Activated CD4-positive, alpha-beta T cell treated with anti-CD3 and anti-CD28 coated beads for 36 hours (primary cell): ENCODE results near the gene JAZF1. TPM values are rescaled to one million over a fixed set of nuclear protein-coding genes. Genes with fewer than 3 reads are reported as not detected.

Experiments used
- ATAC-seq: fragments of 200-7000 bp; cut with Tn5 transposase; one replicate; pipeline ENCODE4 v1.10.0; 2021; ENCODE audit warnings: mild to moderate bottlenecking, moderate library complexity
- CTCF ChIA-PET: fragments of 350-600 bp; sonication (Branson Sonifier 250); formaldehyde crosslinking; loops from one replicate; lab custom pipeline; 2021; ENCODE audit warnings: antibody characterized with exemption; lab: Charles Lee
- POLR2A ChIA-PET: fragments of 350-600 bp; sonication (Branson Sonifier 250); formaldehyde crosslinking; loops from one replicate; lab custom pipeline; 2021; ENCODE audit warnings: antibody characterized with exemption, inconsistent platforms; lab: Charles Lee
- DNase-seq: peaks from one replicate; pipeline ENCODE4 v3.0.0-alpha.2; 2020
- H3K27ac Mint-ChIP-seq: one replicate; pipeline ENCODE4 v1.8.0; 2021; ENCODE audit warnings: mixed read lengths
- H3K27me3 Mint-ChIP-seq: one replicate; pipeline ENCODE4 v1.8.0; 2021; ENCODE audit warnings: mixed read lengths
- H3K36me3 Mint-ChIP-seq: one replicate; pipeline ENCODE4 v1.8.0; 2021; ENCODE audit warnings: low read depth, mixed read lengths
- H3K4me1 Mint-ChIP-seq: one replicate; pipeline ENCODE4 v1.8.0; 2021; ENCODE audit warnings: mixed read lengths
- H3K4me3 Mint-ChIP-seq: one replicate; pipeline ENCODE4 v1.8.0; 2021; ENCODE audit warnings: mild to moderate bottlenecking, moderate library complexity, mixed read lengths
- H3K9me3 Mint-ChIP-seq: one replicate; pipeline ENCODE4 v1.8.0; 2021; ENCODE audit warnings: low read depth, mixed read lengths
- intact Hi-C, 2 experiments: fragments of 100-400 bp; cut with DNase I in 1 of 2; cut with micrococcal nuclease in 1 of 2; formaldehyde crosslinking; loops; one replicate each; pipeline versions ENCODE4 v1.14.2 to v1.15.1; 2022 to 2024; cut with DNase I, micrococcal nuclease
- total RNA-seq, 2 experiments: library from RNA; stranded (reverse); gene quantifications; one replicate each; pipeline ENCODE4 v1.2.3, GENCODE V29; 2021

The JAZF1 gene
- total RNA-seq, 2 experiments from 2014 or later: 5.2 to 6.9 TPM

DNA sequence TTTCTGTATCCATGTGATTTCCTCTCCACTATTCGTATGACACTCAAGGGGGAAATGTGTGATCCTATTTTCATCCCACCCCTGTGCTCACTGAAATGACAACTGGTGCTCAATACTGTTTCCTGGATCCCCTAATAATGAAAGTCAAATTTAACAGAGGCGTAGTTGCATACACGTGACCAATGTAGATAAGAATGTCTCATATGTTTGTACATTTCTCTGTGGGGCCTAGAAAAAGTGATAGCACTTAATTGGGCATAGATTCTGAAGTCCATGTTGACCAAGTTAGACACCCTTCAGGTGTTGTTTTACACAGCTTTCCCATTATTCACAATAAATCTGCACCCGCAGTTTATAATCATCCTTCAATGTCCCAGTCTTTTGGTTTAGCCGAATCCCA is 59.1 kb downstream of the JAZF1 start:
- Mint-ChIP-seq H3K36me3 (peaks cover 4% of the 10 kb centered on the region), H3K4me1 (peaks cover 58% of the 10 kb centered on the region), H3K4me3 (no peak overlapping the region), H3K27ac (no peak overlapping the region), H3K9me3 (no peaks in the 10 kb centered on the region), H3K27me3 (no peaks in the 10 kb centered on the region)
- ATAC-seq: no peak
- ChIA-PET POLR2A (interaction anchor here (0.7 kb wide), 1 partner anchor 77 kb away, joined by 3 read pairs; no protein-coding TSS in a partner anchor), CTCF (interaction anchor here (0.9 to 1.3 kb wide), 2 partner anchors 10 to 27 kb away, joined by 4 to 5 read pairs; no protein-coding TSS in a partner anchor)
- intact Hi-C loops: no loop called here
- DNase-seq: no peak

DNA sequence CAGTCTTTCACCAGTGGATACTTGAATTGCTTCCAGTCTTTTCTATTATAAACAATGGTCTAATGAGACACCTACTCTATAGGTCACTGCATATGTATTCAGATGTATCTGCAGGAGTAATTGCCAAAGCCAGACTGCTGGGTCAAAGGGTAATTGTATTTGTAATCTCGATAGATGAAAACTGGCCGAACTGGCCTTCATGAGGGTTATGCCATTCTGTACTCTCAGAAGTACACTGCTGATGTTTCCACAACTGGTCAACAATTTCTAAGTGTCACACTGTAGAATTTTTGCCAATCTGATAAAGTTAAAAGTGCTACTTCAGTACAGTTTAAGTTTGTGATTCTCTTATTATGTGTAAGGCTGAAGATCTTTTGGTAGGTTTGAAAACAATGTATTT is 64.6 kb downstream of the JAZF1 start:
- no peak for ATAC-seq
- POLR2A ChIA-PET: no interaction called here
- H3K4me3 Mint-ChIP-seq: no peak overlapping the region
- no peaks in the 10 kb centered on the region for H3K27me3 Mint-ChIP-seq
- H3K36me3 Mint-ChIP-seq: no peaks in the 10 kb centered on the region
- CTCF ChIA-PET: no interaction called here
- no peaks in the 10 kb centered on the region for H3K9me3 Mint-ChIP-seq
- intact Hi-C loops: no loop called here
- DNase-seq: no peak
- H3K4me1 Mint-ChIP-seq: peaks cover 17% of the 10 kb centered on the region
- H3K27ac Mint-ChIP-seq: no peak overlapping the region

DNA sequence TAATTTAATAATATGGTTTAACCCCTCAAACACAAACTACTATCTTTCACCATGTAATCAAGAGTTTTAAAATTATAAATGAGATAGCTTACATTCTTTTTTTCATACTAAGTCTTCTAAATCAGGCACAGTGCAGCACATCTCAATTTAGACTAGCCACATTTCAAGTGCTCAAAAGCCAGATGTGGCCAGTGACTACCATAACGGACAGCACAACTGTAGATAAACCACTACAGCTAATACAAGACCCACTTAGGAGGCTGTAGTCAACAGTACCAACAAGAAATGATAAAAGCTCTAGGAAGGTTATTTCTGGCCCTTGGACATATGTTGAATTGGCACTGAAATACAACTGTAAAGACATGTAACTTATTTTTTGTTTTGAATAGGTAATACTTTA is 65.3 kb downstream of the JAZF1 start:
- ChIA-PET POLR2A (no interaction called here), CTCF (no interaction called here)
- ATAC-seq (no peak), DNase-seq (no peak)
- intact Hi-C loops: no loop called here
- Mint-ChIP-seq H3K36me3 (no peaks in the 10 kb centered on the region), H3K9me3 (no peaks in the 10 kb centered on the region), H3K27ac (no peak overlapping the region), H3K4me3 (no peak overlapping the region), H3K4me1 (peaks cover 13% of the 10 kb centered on the region), H3K27me3 (no peaks in the 10 kb centered on the region)

DNA sequence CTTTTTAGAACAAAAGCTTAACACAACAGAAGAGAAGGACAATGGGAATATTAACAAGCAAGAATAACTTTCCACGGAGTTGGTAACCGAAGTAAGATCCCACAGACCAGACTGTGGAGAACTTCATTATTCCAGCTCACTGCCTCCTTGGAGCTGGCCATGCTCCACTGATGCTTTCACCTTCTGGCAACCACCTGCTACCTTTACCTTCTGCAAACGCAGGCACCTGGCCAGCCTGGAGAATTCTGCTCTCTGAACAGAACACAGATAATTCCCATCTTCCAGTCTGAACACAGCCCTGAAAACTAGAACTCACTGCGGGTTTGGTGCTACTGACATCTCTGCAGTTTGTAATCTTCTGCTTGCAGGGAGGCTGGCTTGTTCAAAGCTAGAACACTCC is 66.5 kb downstream of the JAZF1 start:
- ChIA-PET POLR2A (no interaction called here), CTCF (interaction anchor here (0.6 to 1.3 kb wide), 3 partner anchors 16 to 279 kb away, joined by 3 read pairs; no protein-coding TSS in a partner anchor)
- intact Hi-C loops: no loop called here
- no peak overlapping the region for H3K4me3 Mint-ChIP-seq
- DNase-seq: no peak
- H3K4me1 Mint-ChIP-seq: peaks cover 2% of the 10 kb centered on the region
- no peaks in the 10 kb centered on the region for H3K27me3 Mint-ChIP-seq
- ATAC-seq: no peak
- H3K27ac Mint-ChIP-seq: no peak overlapping the region
- H3K9me3 Mint-ChIP-seq: no peaks in the 10 kb centered on the region
- no peaks in the 10 kb centered on the region for H3K36me3 Mint-ChIP-seq

DNA sequence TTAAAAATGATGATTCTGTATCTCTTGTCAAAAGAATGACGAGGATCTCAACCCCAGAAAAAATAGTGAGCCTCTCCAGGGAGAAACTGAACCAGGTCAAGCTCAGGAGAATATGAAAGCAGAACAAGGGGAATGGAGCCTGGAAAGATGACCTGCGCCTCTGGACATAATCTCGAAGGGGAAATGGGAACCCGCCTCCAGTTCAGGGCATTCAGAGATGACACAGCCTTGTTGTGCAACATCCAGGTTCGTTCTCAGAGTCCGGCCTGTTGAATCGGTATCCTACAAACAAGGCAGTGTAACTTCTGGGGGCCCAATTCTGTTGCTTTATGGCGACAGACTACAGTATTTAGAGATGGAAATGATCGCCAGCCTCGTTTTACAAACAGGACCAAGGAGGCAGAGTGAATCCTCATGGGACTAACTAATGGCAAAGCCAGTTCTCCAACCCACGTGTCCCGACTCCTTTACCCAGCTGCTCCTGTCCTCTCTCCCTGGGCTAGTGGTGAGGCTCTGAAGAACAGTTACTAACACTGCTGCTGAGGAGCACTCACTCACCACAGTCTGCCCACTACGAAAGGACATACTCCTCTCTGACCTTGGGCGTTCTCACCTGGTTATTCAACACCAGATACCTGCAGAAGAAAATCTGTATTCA is 67.6 kb downstream of the JAZF1 start:
- ATAC-seq (no peak), DNase-seq (no peak)
- Mint-ChIP-seq H3K27me3 (no peaks in the 10 kb centered on the region), H3K9me3 (no peaks in the 10 kb centered on the region), H3K4me3 (no peak overlapping the region), H3K27ac (no peak overlapping the region), H3K36me3 (no peaks in the 10 kb centered on the region), H3K4me1 (peaks cover 9% of the 10 kb centered on the region)
- ChIA-PET POLR2A (no interaction called here), CTCF (interaction anchor here (0.8 to 1.3 kb wide), 2 partner anchors 51 to 1649 kb away, joined by 3 read pairs; no protein-coding TSS in a partner anchor)
- intact Hi-C loops: no loop called here

DNA sequence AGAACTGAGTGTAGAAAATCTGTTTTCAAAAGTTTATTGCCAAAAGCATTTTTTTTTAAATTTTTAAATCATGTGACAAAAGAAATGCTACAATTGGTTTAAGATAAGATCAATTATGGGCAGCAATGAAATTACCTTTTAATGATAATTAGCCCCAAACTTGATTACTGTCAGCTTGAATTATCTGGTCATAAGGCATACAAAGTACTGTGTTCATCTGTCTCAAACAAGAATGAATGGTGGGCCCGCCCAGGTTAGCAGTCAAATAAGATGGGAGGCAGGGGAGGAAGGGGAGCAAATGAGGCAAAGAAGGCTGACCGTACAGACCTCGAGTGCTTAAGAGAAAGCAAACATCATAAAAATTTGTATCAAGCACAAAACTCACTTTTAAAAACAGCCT is 68.1 kb downstream of the JAZF1 start:
- H3K9me3 Mint-ChIP-seq: no peaks in the 10 kb centered on the region
- CTCF ChIA-PET: interaction anchor here (0.8 kb wide), 1 partner anchor 1649 kb away, joined by 3 read pairs; no protein-coding TSS in a partner anchor
- no peaks in the 10 kb centered on the region for H3K27me3 Mint-ChIP-seq
- no peak overlapping the region for H3K4me3 Mint-ChIP-seq
- H3K36me3 Mint-ChIP-seq: no peaks in the 10 kb centered on the region
- H3K4me1 Mint-ChIP-seq: peaks cover 9% of the 10 kb centered on the region
- H3K27ac Mint-ChIP-seq: no peak overlapping the region
- DNase-seq (no peak), ATAC-seq (no peak)
- POLR2A ChIA-PET: no interaction called here
- intact Hi-C loops: no loop called here

DNA sequence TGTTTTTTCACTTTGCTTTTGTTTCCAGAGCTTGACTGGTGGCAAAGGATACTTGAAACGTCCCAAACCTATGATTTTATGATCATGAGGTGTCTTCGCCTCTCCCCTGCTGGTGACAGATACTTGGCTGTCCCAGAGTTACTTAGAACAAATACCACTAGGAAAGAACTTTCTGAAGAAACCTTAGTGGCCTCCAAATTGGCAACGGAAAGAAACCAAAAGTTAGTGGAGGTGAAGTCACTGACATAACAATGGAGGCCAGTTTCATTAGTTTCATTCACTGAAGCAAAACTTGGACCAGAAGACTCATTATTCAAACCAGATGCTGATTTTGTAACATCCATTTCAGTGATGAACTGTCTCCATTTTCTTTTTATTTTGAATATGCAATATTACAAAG is 68.6 kb downstream of the JAZF1 start:
- Mint-ChIP-seq H3K4me3 (no peak overlapping the region), H3K27me3 (no peaks in the 10 kb centered on the region), H3K4me1 (peaks cover 9% of the 10 kb centered on the region), H3K9me3 (no peaks in the 10 kb centered on the region), H3K36me3 (no peaks in the 10 kb centered on the region), H3K27ac (no peak overlapping the region)
- CTCF ChIA-PET: no interaction called here
- ATAC-seq (no peak), DNase-seq (no peak)
- POLR2A ChIA-PET: no interaction called here
- intact Hi-C loops: no loop called here

DNA sequence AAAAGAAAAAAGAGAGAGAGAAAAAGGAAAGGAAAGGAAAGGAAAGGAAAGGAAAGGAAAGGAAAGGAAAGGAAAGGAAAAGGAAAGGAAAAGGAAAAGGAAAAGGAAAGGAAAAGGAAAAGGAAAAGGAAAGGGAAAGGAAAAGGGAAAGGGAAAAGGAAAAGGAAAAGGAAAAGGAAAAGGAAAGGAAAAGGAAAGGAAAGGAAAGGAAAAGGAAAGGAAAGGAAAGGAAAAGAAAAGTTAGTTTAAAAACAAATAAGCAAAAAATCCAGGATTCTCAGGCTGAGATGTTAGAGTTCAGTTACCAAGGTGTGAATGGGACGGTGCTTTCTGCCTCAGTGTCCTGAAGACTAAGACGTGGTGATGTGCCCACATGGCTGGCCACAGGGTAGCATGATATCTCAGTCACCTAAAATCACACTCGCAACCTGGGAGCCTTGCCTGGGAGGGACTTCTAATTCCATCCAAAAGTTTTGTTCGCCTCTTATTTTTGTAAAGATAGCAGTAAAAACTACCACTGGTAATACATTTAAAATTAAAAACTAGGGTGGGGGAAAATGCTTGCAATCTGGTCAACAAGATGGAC is 70.1 kb downstream of the JAZF1 start:
- CTCF ChIA-PET: no interaction called here
- H3K9me3 Mint-ChIP-seq: no peaks in the 10 kb centered on the region
- POLR2A ChIA-PET: no interaction called here
- no peak overlapping the region for H3K27ac Mint-ChIP-seq
- DNase-seq (no peak), ATAC-seq (no peak)
- no peak overlapping the region for H3K4me3 Mint-ChIP-seq
- H3K27me3 Mint-ChIP-seq: no peaks in the 10 kb centered on the region
- no peaks in the 10 kb centered on the region for H3K36me3 Mint-ChIP-seq
- intact Hi-C loops: no loop called here
- peaks cover 9% of the 10 kb centered on the region for H3K4me1 Mint-ChIP-seq

DNA sequence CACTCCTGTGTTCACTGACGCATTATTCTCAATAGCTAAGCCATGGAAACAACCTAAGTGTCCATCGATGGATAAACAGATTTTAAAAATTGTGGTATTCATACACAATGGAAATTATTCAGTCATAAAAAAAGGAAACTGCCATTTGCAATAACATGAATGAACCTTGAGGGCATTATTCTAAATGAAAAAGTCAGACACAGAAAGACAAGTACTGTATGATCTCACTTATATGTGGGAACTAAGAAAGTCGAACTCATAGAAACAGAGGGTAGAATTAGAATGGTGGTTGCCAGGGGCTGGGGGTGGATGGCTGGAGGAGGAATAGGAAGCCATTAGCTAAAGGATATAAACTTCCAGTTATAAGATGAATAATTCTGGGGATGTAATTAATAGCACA is 71.8 kb downstream of the JAZF1 start:
- H3K36me3 Mint-ChIP-seq: no peaks in the 10 kb centered on the region
- H3K4me1 Mint-ChIP-seq: peaks cover 9% of the 10 kb centered on the region
- no peak overlapping the region for H3K27ac Mint-ChIP-seq
- no peak overlapping the region for H3K4me3 Mint-ChIP-seq
- POLR2A ChIA-PET: no interaction called here
- DNase-seq (no peak), ATAC-seq (no peak)
- intact Hi-C loops: no loop called here
- CTCF ChIA-PET: interaction anchor here (0.6 kb wide), 1 partner anchor 11 kb away, joined by 5 read pairs; no protein-coding TSS in a partner anchor
- H3K27me3 Mint-ChIP-seq: no peaks in the 10 kb centered on the region
- no peaks in the 10 kb centered on the region for H3K9me3 Mint-ChIP-seq

DNA sequence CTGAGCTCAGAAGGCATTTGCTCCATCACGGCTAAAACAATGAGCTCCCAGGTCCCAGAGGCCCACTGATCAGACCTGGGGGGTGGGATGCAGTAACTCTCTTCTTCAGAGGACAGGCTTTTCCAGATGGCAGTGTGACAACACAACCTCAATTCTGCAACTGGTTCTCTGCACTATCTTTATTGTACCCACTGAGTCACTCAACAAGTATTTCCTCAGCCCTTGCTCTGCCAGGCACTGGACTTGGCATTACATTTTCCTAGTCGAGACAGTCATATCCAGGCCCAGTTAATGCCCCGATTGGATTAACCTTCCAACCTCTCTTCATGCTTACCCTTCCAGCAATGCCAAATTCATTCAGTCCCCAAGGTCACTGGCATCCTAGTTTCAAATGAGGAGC is 72.6 kb downstream of the JAZF1 start:
- intact Hi-C loops: no loop called here
- ATAC-seq (no peak), DNase-seq (no peak)
- no peaks in the 10 kb centered on the region for H3K9me3 Mint-ChIP-seq
- peaks cover 9% of the 10 kb centered on the region for H3K4me1 Mint-ChIP-seq
- peaks cover 3% of the 10 kb centered on the region for H3K36me3 Mint-ChIP-seq
- POLR2A ChIA-PET: no interaction called here
- H3K4me3 Mint-ChIP-seq: no peak overlapping the region
- H3K27ac Mint-ChIP-seq: no peak overlapping the region
- H3K27me3 Mint-ChIP-seq: no peaks in the 10 kb centered on the region
- CTCF ChIA-PET: interaction anchor here (1.1 to 1.5 kb wide), 2 partner anchors 11 to 48 kb away, joined by 3 to 4 read pairs; no protein-coding TSS in a partner anchor

DNA sequence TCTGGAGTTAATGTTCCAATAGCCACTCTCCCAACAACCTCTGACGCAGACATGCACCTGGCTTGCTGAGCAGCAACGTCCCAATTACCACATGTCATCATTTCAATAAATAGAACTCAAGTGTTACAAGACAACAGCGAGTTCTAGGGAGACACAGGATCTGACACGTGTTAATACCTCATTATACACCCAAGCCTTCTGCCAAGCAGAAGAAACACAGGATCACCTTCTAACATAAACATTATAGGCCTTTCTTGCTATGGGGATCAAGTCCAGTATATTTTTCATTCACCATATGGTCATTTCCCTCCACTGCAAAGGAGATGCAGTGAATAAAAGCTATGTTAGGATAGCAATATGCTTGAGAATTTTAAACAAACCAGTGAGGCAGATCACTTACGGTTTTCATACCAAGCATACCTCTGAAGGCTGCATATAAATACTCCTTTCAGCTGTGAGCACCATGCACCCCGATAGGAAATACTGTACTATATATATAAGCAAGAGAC is 74.2 kb downstream of the JAZF1 start:
- POLR2A ChIA-PET: no interaction called here

DNA sequence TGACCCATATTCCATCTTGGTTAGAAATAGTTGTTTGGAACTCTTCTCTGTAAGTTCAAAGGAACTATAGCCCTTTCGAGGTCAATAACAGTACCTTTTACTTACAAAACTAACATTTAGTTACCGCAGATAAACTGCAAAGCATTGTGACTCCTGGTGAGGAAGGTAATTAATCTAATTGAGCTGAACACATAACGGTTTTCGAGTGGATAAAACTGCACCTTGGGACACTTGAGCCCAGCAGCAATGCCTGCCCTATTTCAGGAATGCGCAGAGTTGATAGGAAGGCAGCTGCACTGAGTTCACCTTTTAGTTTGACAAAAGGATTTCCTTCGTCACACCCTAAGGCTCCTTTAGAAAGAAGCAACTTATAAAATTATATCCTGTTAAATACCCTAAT is 75.4 kb downstream of the JAZF1 start:
- ChIA-PET CTCF (interaction anchor here (1.2 to 2.2 kb wide), 2 partner anchors 8 to 27 kb away, joined by 6 to 9 read pairs; no protein-coding TSS in a partner anchor), POLR2A (no interaction called here)
- Mint-ChIP-seq H3K4me1 (peaks cover 9% of the 10 kb centered on the region), H3K27ac (no peak overlapping the region), H3K9me3 (no peaks in the 10 kb centered on the region), H3K4me3 (no peak overlapping the region), H3K27me3 (no peaks in the 10 kb centered on the region), H3K36me3 (peaks cover 3% of the 10 kb centered on the region)
- ATAC-seq (no peak), DNase-seq (no peak)
- intact Hi-C loops: no loop called here

More for the DNA sequence above, 74.2 kb downstream of the JAZF1 start:
- CTCF ChIA-PET: interaction anchor here (1.2 to 2.2 kb wide), 3 partner anchors 9 to 46 kb away, joined by 4 to 9 read pairs (median 6); no protein-coding TSS in a partner anchor
- H3K27ac Mint-ChIP-seq: no peak overlapping the region
- no peaks in the 10 kb centered on the region for H3K27me3 Mint-ChIP-seq
- ATAC-seq (no peak), DNase-seq (no peak)
- no peak overlapping the region for H3K4me3 Mint-ChIP-seq
- intact Hi-C loops: no loop called here
- H3K4me1 Mint-ChIP-seq: peaks cover 9% of the 10 kb centered on the region
- no peaks in the 10 kb centered on the region for H3K9me3 Mint-ChIP-seq
- peaks cover 3% of the 10 kb centered on the region for H3K36me3 Mint-ChIP-seq
